GM23338 (cell line): ENCODE measurements around the gene CELF2. TPM values are rescaled to one million over a fixed set of nuclear protein-coding genes. Genes with fewer than 3 reads are reported as not detected.

Experiments used
- ATAC-seq: fragments of 200-7000 bp; cut with Tn5 transposase; 3 replicates; pipeline ENCODE4 v1.9.1; 2020
- DNase-seq: peaks from one replicate; pipeline ENCODE4 v3.0.0-alpha.2; 2015; ENCODE audit warnings: low spot score
- H2AFZ ChIP-seq: fragments of 200-600 bp; sonication (generic); 2 replicates; pipeline ENCODE4 v1.8.0; 2016; ENCODE audit warnings: antibody characterized with exemption, mild to moderate bottlenecking, moderate library complexity
- H3F3A ChIP-seq: fragments of 200-600 bp; sonication (generic); replicated peaks from 2 replicates; pipeline ENCODE4 v1.8.0; 2017; ENCODE audit warnings: antibody characterized with exemption, mixed run types, low read depth
- H3K27ac ChIP-seq: fragments of 200-600 bp; sonication (generic); 2 replicates; pipeline ENCODE4 v1.6.1; 2016; ENCODE audit warnings: low read depth
- H3K27me3 ChIP-seq: fragments of 200-600 bp; sonication (generic); 2 replicates; pipeline ENCODE4 v1.8.0; 2016; ENCODE audit warnings: mild to moderate bottlenecking, mixed run types, moderate library complexity; ENCODE audit not compliant: insufficient read depth
- H3K36me3 ChIP-seq: fragments of 200-600 bp; sonication (generic); 2 replicates; pipeline ENCODE4 v1.8.0; 2016; ENCODE audit warnings: mild to moderate bottlenecking; ENCODE audit not compliant: insufficient read depth
- H3K4me1 ChIP-seq: fragments of 200-600 bp; sonication (generic); 2 replicates; pipeline ENCODE4 v1.8.0; 2016; ENCODE audit warnings: mild to moderate bottlenecking, moderate library complexity; ENCODE audit not compliant: insufficient read depth
- H3K4me2 ChIP-seq: fragments of 200-600 bp; sonication (generic); 2 replicates; pipeline ENCODE4 v1.7.1; 2017; ENCODE audit warnings: mixed run types
- H3K4me3 ChIP-seq: fragments of 200-600 bp; sonication (generic); 2 replicates; pipeline ENCODE4 v1.6.1; 2016; ENCODE audit warnings: mixed run types
- H3K79me2 ChIP-seq: fragments of 200-600 bp; sonication (generic); replicated peaks from 2 replicates; pipeline ENCODE4 v1.8.0; 2017; ENCODE audit warnings: mild to moderate bottlenecking; ENCODE audit not compliant: insufficient read depth
- H3K9me2 ChIP-seq: fragments of 200-600 bp; sonication (generic); 2 replicates; pipeline ENCODE4 v1.8.0; 2017; ENCODE audit not compliant: insufficient read depth
- H4K20me1 ChIP-seq: fragments of 200-600 bp; sonication (generic); replicated peaks from 2 replicates; pipeline ENCODE4 v1.8.0; 2017; ENCODE audit warnings: mild to moderate bottlenecking; ENCODE audit not compliant: insufficient read depth
- H3K27ac Mint-ChIP-seq: 2 replicates; pipeline ENCODE4 v1.8.0; 2020; ENCODE audit warnings: inconsistent platforms, mild to moderate bottlenecking, moderate library complexity, mixed read lengths
- H3K27me3 Mint-ChIP-seq: 3 replicates; pipeline ENCODE4 v1.8.0; 2022; ENCODE audit warnings: low read depth, mild to moderate bottlenecking, moderate library complexity, mixed read lengths, inconsistent platforms; ENCODE audit not compliant: insufficient read depth, poor library complexity
- H3K36me3 Mint-ChIP-seq: 3 replicates; pipeline ENCODE4 v1.8.0; 2021; ENCODE audit warnings: low read depth, mild to moderate bottlenecking, inconsistent platforms, moderate library complexity, mixed read lengths
- H3K4me1 Mint-ChIP-seq: 3 replicates; pipeline ENCODE4 v1.8.0; 2020; ENCODE audit warnings: mild to moderate bottlenecking, inconsistent platforms, mixed read lengths
- H3K4me3 Mint-ChIP-seq: 3 replicates; pipeline ENCODE4 v1.8.0; 2021; ENCODE audit warnings: moderate library complexity, mild to moderate bottlenecking, inconsistent platforms, mixed read lengths
- H3K9me3 Mint-ChIP-seq: 3 replicates; pipeline ENCODE4 v1.8.0; 2020; ENCODE audit warnings: moderate library complexity, mild to moderate bottlenecking, inconsistent platforms, mixed read lengths
- EZH2 ChIP-seq: fragments of 200-600 bp; sonication (generic); IDR thresholded peaks from one replicate; pipeline ENCODE4 v1.8.0; 2017; ENCODE audit warnings: antibody characterized with exemption, mild to moderate bottlenecking, low read depth; ENCODE audit not compliant: unreplicated experiment
- EZH2phosphoT487 ChIP-seq: fragments of 200-600 bp; sonication (generic); IDR thresholded peaks from one replicate; pipeline ENCODE4 v1.8.1; 2018; ENCODE audit warnings: antibody characterized with exemption; ENCODE audit not compliant: unreplicated experiment
- NANOG ChIP-seq: IDR thresholded peaks from 2 replicates; pipeline ENCODE4 v1.6.1; 2016; ENCODE audit warnings: antibody characterized with exemption, borderline replicate concordance
- POLR2AphosphoS5 ChIP-seq: IDR thresholded peaks from 2 replicates; pipeline ENCODE4 v1.6.1; 2016; ENCODE audit warnings: antibody characterized with exemption, low read depth
- STAT1 ChIP-seq: IDR thresholded peaks from one replicate; pipeline ENCODE4 v1.6.1; 2016; ENCODE audit warnings: antibody characterized with exemption; ENCODE audit not compliant: unreplicated experiment
- ZNF331 ChIP-seq: fragments of 250-450 bp; sonication (Bioruptor Pico); IDR thresholded peaks from 2 replicates; pipeline ENCODE4 v1.5.0; 2020; ENCODE audit warnings: low read depth, mild to moderate bottlenecking, moderate library complexity
- polyA plus RNA-seq: library from polyadenylated mRNA; unstranded; fragments of >200 nt; fragmentation: Nextera tagmentation; extraction: Ambion mirVana; gene quantifications from 2 replicates; pipeline ENCODE4 v1.2.1, GENCODE V29; 2016
- total RNA-seq: library from RNA; depleted of rRNA; stranded (reverse); fragments of >200 nt; shearing (Covaris generic); gene quantifications from 2 replicates; pipeline ENCODE4 v1.2.3, GENCODE V29; 2014
- TF ChIP-seq, protein P1 (sequence below): IDR thresholded peaks from one replicate; pipeline ENCODE4 v1.6.1; 2018; ENCODE audit warnings: antibody characterized with exemption; ENCODE audit not compliant: unreplicated experiment

The CELF2 gene
- total and polyA plus RNA-seq, 2 experiments from 2014 or later, result 18.1 to 22.5 TPM

- peaks cover 17% of the 10 kb centered on the region for H3K4me1 ChIP-seq
- H3K79me2 ChIP-seq, result no peaks in the 10 kb centered on the region
- Mint-ChIP-seq H3K27me3 (peaks cover 2% of the 10 kb centered on the region), H3K4me3 (no peak overlapping the region), H3K4me1 (peaks cover 35% of the 10 kb centered on the region), H3K9me3 (no peaks in the 10 kb centered on the region), H3K27ac (no peak overlapping the region), H3K36me3 (no peaks in the 10 kb centered on the region)
- H3K9me2 ChIP-seq, result no peaks in the 10 kb centered on the region
- H2AFZ ChIP-seq, result no peak overlapping the region
- H3F3A ChIP-seq, result no peaks in the 10 kb centered on the region
- H3K27me3 ChIP-seq, result no peaks in the 10 kb centered on the region
- H3K36me3 ChIP-seq, result no peaks in the 10 kb centered on the region
- ATAC-seq (no peak), DNase-seq (no peak)
- no peak for TF ChIP-seq EZH2phosphoT487
- no peak for TF ChIP-seq EZH2
- no peak overlapping the region for H3K4me3 ChIP-seq
- H4K20me1 ChIP-seq, result no peaks in the 10 kb centered on the region
- no peak overlapping the region for H3K27ac ChIP-seq
- H3K4me2 ChIP-seq, result no peak overlapping the region
These were observed 320.6 kb downstream of the CELF2 start for GRCh38 chr10:11338160-11338844.

DNA sequence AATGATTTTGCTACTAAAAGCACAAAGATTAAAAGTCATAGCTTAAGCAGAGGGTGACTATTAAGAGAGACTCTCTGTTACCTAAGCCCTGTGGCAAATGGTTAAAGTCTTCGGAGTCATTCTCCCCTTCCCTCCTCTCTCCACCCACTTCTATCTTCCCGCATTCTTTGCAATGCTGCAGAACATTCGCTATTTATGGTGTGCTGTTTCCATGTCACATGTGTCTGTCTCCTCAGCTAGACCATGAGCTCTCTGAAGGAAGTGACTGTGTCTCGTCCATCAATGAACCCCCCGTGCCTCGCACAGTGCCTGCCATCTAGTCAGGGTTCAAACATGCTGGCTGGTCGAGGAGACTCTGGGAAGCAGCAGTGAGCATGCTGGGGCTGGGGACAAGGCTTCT lies 321.3 kb downstream of the CELF2 start:
- Histone ChIP-seq H3K27me3 (no peaks in the 10 kb centered on the region), H4K20me1 (no peaks in the 10 kb centered on the region), H3K4me1 (peaks cover 17% of the 10 kb centered on the region), H3F3A (no peaks in the 10 kb centered on the region), H3K79me2 (no peaks in the 10 kb centered on the region), H2AFZ (no peak overlapping the region), H3K36me3 (no peaks in the 10 kb centered on the region), H3K4me2 (no peak overlapping the region), H3K27ac (no peak overlapping the region), H3K4me3 (no peak overlapping the region), H3K9me2 (no peaks in the 10 kb centered on the region)
- no peaks in the 10 kb centered on the region for H3K36me3 Mint-ChIP-seq
- peaks cover 35% of the 10 kb centered on the region for H3K4me1 Mint-ChIP-seq
- ATAC-seq (no peak), DNase-seq (no peak)
- TF ChIP-seq NANOG, result no peak
- no peaks in the 10 kb centered on the region for H3K9me3 Mint-ChIP-seq
- H3K27ac Mint-ChIP-seq, result no peak overlapping the region
- peaks cover 2% of the 10 kb centered on the region for H3K27me3 Mint-ChIP-seq
- H3K4me3 Mint-ChIP-seq, result no peak overlapping the region

GRCh38 chr10:11339660-11340059 lies 322.0 kb downstream of the CELF2 start:
- DNase-seq, result no peak
- no peaks in the 10 kb centered on the region for H3K79me2 ChIP-seq
- no peak overlapping the region for H3K27ac ChIP-seq
- H3F3A ChIP-seq, result no peaks in the 10 kb centered on the region
- H3K4me3 ChIP-seq, result no peak overlapping the region
- H2AFZ ChIP-seq, result no peak overlapping the region
- TF ChIP-seq STAT1 (no peak), POLR2AphosphoS5 (no peak), ZNF331 (CRISPR knock-in tag) (no peak)
- TF ChIP-seq, protein P1, sequence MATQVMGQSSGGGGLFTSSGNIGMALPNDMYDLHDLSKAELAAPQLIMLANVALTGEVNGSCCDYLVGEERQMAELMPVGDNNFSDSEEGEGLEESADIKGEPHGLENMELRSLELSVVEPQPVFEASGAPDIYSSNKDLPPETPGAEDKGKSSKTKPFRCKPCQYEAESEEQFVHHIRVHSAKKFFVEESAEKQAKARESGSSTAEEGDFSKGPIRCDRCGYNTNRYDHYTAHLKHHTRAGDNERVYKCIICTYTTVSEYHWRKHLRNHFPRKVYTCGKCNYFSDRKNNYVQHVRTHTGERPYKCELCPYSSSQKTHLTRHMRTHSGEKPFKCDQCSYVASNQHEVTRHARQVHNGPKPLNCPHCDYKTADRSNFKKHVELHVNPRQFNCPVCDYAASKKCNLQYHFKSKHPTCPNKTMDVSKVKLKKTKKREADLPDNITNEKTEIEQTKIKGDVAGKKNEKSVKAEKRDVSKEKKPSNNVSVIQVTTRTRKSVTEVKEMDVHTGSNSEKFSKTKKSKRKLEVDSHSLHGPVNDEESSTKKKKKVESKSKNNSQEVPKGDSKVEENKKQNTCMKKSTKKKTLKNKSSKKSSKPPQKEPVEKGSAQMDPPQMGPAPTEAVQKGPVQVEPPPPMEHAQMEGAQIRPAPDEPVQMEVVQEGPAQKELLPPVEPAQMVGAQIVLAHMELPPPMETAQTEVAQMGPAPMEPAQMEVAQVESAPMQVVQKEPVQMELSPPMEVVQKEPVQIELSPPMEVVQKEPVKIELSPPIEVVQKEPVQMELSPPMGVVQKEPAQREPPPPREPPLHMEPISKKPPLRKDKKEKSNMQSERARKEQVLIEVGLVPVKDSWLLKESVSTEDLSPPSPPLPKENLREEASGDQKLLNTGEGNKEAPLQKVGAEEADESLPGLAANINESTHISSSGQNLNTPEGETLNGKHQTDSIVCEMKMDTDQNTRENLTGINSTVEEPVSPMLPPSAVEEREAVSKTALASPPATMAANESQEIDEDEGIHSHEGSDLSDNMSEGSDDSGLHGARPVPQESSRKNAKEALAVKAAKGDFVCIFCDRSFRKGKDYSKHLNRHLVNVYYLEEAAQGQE, result no peak
- ATAC-seq, result no peak
- peaks cover 2% of the 10 kb centered on the region for H3K27me3 Mint-ChIP-seq
- H3K36me3 Mint-ChIP-seq, result no peaks in the 10 kb centered on the region
- no peaks in the 10 kb centered on the region for H3K9me2 ChIP-seq
- peaks cover 17% of the 10 kb centered on the region for H3K4me1 ChIP-seq
- H3K4me1 Mint-ChIP-seq, result peaks cover 35% of the 10 kb centered on the region
- no peaks in the 10 kb centered on the region for H4K20me1 ChIP-seq
- H3K27ac Mint-ChIP-seq, result no peak overlapping the region
- H3K4me3 Mint-ChIP-seq, result no peak overlapping the region
- H3K27me3 ChIP-seq, result no peaks in the 10 kb centered on the region
- no peak overlapping the region for H3K4me2 ChIP-seq
- H3K36me3 ChIP-seq, result no peaks in the 10 kb centered on the region
- H3K9me3 Mint-ChIP-seq, result no peaks in the 10 kb centered on the region
